Nephron progenitor cell (in vitro differentiated cells): ENCODE measurements around the gene AHSG.

Source experiments
- DNase-seq: peaks from one replicate; pipeline ENCODE4 v3.0.0; 2021
- H3K27ac Mint-ChIP-seq: 2 replicates; pipeline ENCODE4 v1.8.0; 2021; ENCODE audit warnings: mild to moderate bottlenecking, moderate library complexity, mixed read lengths
- H3K27me3 Mint-ChIP-seq: 2 replicates; pipeline ENCODE4 v1.8.0; 2021; ENCODE audit warnings: mild to moderate bottlenecking, low read depth, mixed read lengths; ENCODE audit not compliant: poor library complexity
- H3K36me3 Mint-ChIP-seq: 2 replicates; pipeline ENCODE4 v1.8.0; 2021; ENCODE audit warnings: low read depth, mixed read lengths
- H3K4me1 Mint-ChIP-seq: 2 replicates; pipeline ENCODE4 v1.8.0; 2021; ENCODE audit warnings: mixed read lengths
- H3K4me3 Mint-ChIP-seq: 2 replicates; pipeline ENCODE4 v1.8.0; 2021; ENCODE audit warnings: mild to moderate bottlenecking, moderate library complexity, mixed read lengths
- H3K9me3 Mint-ChIP-seq: 2 replicates; pipeline ENCODE4 v1.8.0; 2021; ENCODE audit warnings: mild to moderate bottlenecking, moderate library complexity, mixed read lengths
- CTCF ChIP-seq: fragments of 200-600 bp; sonication (generic); IDR thresholded peaks from 2 replicates; pipeline ENCODE4 v1.5.0; 2021; ENCODE audit warnings: antibody characterized with exemption

Gene AHSG

GRCh38 chr3:186589121-186589520, 23.7 kb upstream of the AHSG start:
- Mint-ChIP-seq H3K27me3 (no peaks in the 10 kb centered on the region), H3K4me1 (peaks cover under 1% of the 10 kb centered on the region), H3K4me3 (no peak overlapping the region), H3K36me3 (peaks cover 19% of the 10 kb centered on the region), H3K9me3 (no peaks in the 10 kb centered on the region), H3K27ac (no peak overlapping the region)
- DNase-seq: no peak
- peak; percentile 20 for TF ChIP-seq CTCF

DNA sequence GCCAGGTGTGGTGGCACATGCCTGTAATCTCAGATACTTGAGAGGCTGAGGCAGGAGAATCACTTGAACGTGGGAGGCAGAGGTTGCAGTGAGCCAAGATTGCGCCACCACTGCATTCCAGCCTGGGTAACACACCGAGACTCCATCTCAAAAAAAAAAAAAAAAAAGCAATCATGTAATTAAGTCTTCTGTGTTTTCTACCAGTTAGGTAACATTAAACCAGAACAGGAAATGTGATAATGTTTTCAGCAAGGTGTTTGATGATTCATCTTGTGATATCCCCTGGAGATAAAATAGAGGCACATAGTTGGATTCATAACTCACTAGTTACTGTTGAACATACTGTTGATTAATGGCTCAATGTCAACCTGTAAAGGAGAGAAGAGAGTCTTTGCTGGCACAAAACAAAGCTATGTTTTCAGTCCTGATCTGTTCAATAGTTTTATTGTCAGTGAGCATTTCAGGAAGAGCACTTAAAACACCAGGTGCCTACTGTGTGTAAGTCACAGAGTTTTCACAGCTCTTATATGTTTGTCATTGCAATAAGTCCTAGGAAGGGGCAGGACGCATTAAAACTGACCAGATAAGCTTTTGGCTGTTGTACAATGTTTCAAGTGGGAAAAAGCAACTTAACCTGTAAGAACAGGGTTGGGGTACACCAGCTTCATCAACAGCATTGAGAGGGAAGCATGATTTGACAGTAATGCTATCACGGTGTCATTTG, 22.8 kb upstream of the AHSG start:
- H3K9me3 Mint-ChIP-seq: no peaks in the 10 kb centered on the region
- H3K4me1 Mint-ChIP-seq: peaks cover 10% of the 10 kb centered on the region
- H3K27ac Mint-ChIP-seq: no peak overlapping the region

DNA sequence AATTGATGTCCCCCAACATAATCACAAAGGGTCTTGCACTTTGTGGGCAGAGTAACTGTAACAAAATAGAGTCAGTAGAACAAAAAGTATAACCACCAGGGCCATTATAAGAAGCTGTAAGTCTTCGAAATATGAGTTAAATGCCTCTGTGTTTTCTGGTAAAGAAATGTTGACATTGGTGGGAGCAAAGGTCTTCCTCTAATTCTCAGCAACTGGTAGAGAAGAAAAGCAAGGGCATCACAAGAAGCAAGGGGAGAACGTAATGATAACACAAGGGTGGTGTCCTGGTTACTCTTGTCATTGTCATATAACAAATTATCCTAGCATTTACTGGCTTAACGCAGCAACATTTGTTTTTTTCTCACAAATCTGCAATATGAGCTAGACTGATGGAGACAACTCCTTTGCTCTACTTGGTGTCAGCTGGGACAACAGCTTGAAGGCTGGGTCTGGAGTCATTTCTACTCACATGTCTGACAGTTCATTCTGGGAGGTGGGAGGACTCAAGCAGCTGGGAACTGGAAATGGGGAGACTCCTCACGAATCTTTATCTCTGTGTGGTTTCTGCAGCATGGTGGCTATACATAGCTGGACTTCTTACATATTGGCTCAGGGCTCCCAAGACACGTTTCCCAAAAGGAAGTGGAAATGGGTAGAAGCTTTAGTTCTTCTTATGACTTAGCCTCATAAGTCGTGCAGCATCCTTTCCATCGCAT, 22.1 kb upstream of the AHSG start:
- no peak for DNase-seq
- TF ChIP-seq CTCF: no peak
- no peaks in the 10 kb centered on the region for H3K9me3 Mint-ChIP-seq
- no peak overlapping the region for H3K27ac Mint-ChIP-seq
- H3K4me3 Mint-ChIP-seq: no peak overlapping the region
- peaks cover 5% of the 10 kb centered on the region for H3K36me3 Mint-ChIP-seq
- peaks cover 10% of the 10 kb centered on the region for H3K4me1 Mint-ChIP-seq
- H3K27me3 Mint-ChIP-seq: no peaks in the 10 kb centered on the region

More for the DNA sequence above, 22.8 kb upstream of the AHSG start:
- DNase-seq: no peak
- TF ChIP-seq CTCF: no peak
- Mint-ChIP-seq H3K36me3 (peaks cover 10% of the 10 kb centered on the region), H3K27me3 (no peaks in the 10 kb centered on the region), H3K4me3 (no peak overlapping the region)

GRCh38 chr3:186592682-186593081, 20.2 kb upstream of the AHSG start:
- no peaks in the 10 kb centered on the region for H3K9me3 Mint-ChIP-seq
- peaks cover 16% of the 10 kb centered on the region for H3K4me1 Mint-ChIP-seq
- peaks cover 6% of the 10 kb centered on the region for H3K27me3 Mint-ChIP-seq
- H3K36me3 Mint-ChIP-seq: no peaks in the 10 kb centered on the region
- H3K27ac Mint-ChIP-seq: no peak overlapping the region
- H3K4me3 Mint-ChIP-seq: no peak overlapping the region
- TF ChIP-seq CTCF: no peak
- no peak for DNase-seq

DNA sequence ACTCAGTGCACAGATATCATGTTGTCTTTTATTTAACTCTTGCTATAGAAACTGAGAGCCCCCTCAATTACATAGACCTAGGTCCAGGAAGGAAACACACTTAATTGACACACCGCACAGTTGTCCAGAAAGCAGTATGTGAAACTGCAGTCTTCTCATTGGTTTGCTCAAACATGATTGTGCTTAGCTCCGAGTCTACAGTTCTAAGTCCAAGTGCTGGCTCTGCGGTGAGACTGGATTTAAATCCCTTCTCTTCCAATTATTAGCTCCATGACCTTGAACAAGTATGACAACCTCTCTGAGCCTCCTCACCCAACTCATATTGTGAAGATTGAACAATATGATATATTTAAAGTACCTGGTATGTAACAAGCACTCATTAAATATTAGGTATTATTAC, 19.0 kb upstream of the AHSG start:
- Mint-ChIP-seq H3K36me3 (no peaks in the 10 kb centered on the region), H3K27ac (no peak overlapping the region), H3K27me3 (peaks cover 8% of the 10 kb centered on the region), H3K9me3 (no peaks in the 10 kb centered on the region), H3K4me3 (no peak overlapping the region), H3K4me1 (peaks cover 23% of the 10 kb centered on the region)
- no peak for TF ChIP-seq CTCF
- DNase-seq: no peak
